HCT116 (cell line): ENCODE results near the gene SETD1B.

Source experiments
- EZH2phosphoT487 ChIP-seq: fragments of 200-600 bp; IDR thresholded peaks from 2 replicates; pipeline ENCODE4 v1.6.1; 2018; ENCODE audit warnings: antibody characterized with exemption, borderline replicate concordance
- JUND ChIP-seq: IDR thresholded peaks from 2 replicates; pipeline ENCODE4 v1.6.1; 2012
- TF ChIP-seq, protein P1 (sequence below), 3 experiments: fragments of 200-600 bp in 1 of 3; sonication (generic) in 1 of 3; IDR thresholded peaks in 2 of 3; conservative IDR thresholded peaks in 1 of 3; 2 replicates each; pipeline ENCODE4 v1.5.1; 2012 to 2017; ENCODE audit warnings: low read depth in 2 of 3, low read length in 2 of 3, antibody characterized with exemption in 1 of 3, borderline replicate concordance in 1 of 3, control low read depth in 1 of 3, mild to moderate bottlenecking in 1 of 3, mixed read lengths in 1 of 3, mixed run types in 1 of 3, moderate library complexity in 1 of 3; ENCODE audit not compliant: insufficient read depth in 1 of 3

GRCh38 chr12:121784460-121784859, 19.3 kb upstream of the SETD1B start:
- TF ChIP-seq, protein P1, sequence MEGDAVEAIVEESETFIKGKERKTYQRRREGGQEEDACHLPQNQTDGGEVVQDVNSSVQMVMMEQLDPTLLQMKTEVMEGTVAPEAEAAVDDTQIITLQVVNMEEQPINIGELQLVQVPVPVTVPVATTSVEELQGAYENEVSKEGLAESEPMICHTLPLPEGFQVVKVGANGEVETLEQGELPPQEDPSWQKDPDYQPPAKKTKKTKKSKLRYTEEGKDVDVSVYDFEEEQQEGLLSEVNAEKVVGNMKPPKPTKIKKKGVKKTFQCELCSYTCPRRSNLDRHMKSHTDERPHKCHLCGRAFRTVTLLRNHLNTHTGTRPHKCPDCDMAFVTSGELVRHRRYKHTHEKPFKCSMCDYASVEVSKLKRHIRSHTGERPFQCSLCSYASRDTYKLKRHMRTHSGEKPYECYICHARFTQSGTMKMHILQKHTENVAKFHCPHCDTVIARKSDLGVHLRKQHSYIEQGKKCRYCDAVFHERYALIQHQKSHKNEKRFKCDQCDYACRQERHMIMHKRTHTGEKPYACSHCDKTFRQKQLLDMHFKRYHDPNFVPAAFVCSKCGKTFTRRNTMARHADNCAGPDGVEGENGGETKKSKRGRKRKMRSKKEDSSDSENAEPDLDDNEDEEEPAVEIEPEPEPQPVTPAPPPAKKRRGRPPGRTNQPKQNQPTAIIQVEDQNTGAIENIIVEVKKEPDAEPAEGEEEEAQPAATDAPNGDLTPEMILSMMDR (IDR thresholded peaks at IDR 0.05 in 2 of 3, conservative IDR thresholded peaks at IDR 0.05 in 1 of 3; ENCODE audit: borderline replicate concordance in 1 of 3, insufficient read depth in 1 of 3, low read depth in 2 of 3, low read length in 2 of 3): no peak
- TF ChIP-seq EZH2phosphoT487 (no peak), JUND (no peak)
